CD4-positive, alpha-beta T cell (primary cell): ENCODE measurements around the gene CNTLN. TPM values are rescaled to one million over a fixed set of nuclear protein-coding genes. Genes with fewer than 3 reads are reported as not detected.

Source experiments
- ATAC-seq: fragments of 200-7000 bp; cut with Tn5 transposase; one replicate; pipeline ENCODE4 v1.10.0; 2022; ENCODE audit warnings: mild to moderate bottlenecking; ENCODE audit not compliant: poor library complexity
- CTCF ChIA-PET: fragments of 350-600 bp; sonication (Branson Sonifier 250); formaldehyde crosslinking; loops from one replicate; lab custom pipeline; 2021; ENCODE audit warnings: antibody characterized with exemption, inconsistent platforms; lab: Charles Lee
- POLR2A ChIA-PET: fragments of 350-600 bp; sonication (Branson Sonifier 250); formaldehyde crosslinking; loops from one replicate; lab custom pipeline; 2021; ENCODE audit warnings: antibody characterized with exemption, inconsistent platforms; lab: Charles Lee
- DNase-seq, 14 experiments: peaks; one replicate each; pipeline ENCODE4 v3.0.0-alpha.2; 2013 to 2020; ENCODE audit warnings: mixed read lengths in 2 of 14
- H3K27ac ChIP-seq, 2 donors: one replicate each; pipeline versions ENCODE4 v1.5.1 to v1.7.0; 2013; ENCODE audit warnings: low read length in 2 of 2, low read depth in 1 of 2, mild to moderate bottlenecking in 1 of 2
- H3K27me3 ChIP-seq, 2 experiments: 1 replicate in 1 of 2; 2 replicates in 1 of 2; pipeline versions ENCODE4 v1.6.1 to v1.7.0; 2013; ENCODE audit warnings: low read length in 2 of 2, control low read depth in 1 of 2, mild to moderate bottlenecking in 1 of 2, moderate library complexity in 1 of 2; ENCODE audit not compliant: insufficient read depth in 2 of 2, control insufficient read depth in 1 of 2
- H3K36me3 ChIP-seq: one replicate; pipeline ENCODE4 v1.6.1; 2013; ENCODE audit warnings: low read length, control low read depth; ENCODE audit not compliant: insufficient read depth
- H3K4me1 ChIP-seq: one replicate; pipeline ENCODE4 v1.6.1; 2013; ENCODE audit warnings: low read length, control low read depth; ENCODE audit not compliant: insufficient read depth
- H3K4me3 ChIP-seq: one replicate; pipeline ENCODE4 v1.5.1; 2013; ENCODE audit warnings: mild to moderate bottlenecking, low read length, moderate library complexity
- H3K9me3 ChIP-seq, 2 experiments: 1 replicate in 1 of 2; 2 replicates in 1 of 2; pipeline versions ENCODE4 v1.6.1 to v1.7.0; 2013; ENCODE audit warnings: low read length in 2 of 2, mild to moderate bottlenecking in 2 of 2, control low read depth in 1 of 2, moderate library complexity in 1 of 2; ENCODE audit not compliant: control insufficient read depth in 1 of 2, insufficient read depth in 1 of 2
- H3K27ac Mint-ChIP-seq: one replicate; pipeline ENCODE4 v1.8.0; 2020; ENCODE audit warnings: mixed read lengths
- H3K27me3 Mint-ChIP-seq: one replicate; pipeline ENCODE4 v1.8.0; 2021; ENCODE audit warnings: mixed read lengths
- H3K36me3 Mint-ChIP-seq: one replicate; pipeline ENCODE4 v1.8.0; 2021; ENCODE audit warnings: low read depth, mixed read lengths
- H3K4me1 Mint-ChIP-seq: one replicate; pipeline ENCODE4 v1.8.0; 2021; ENCODE audit warnings: low read depth, mixed read lengths
- H3K4me3 Mint-ChIP-seq: one replicate; pipeline ENCODE4 v1.8.0; 2020; ENCODE audit warnings: mild to moderate bottlenecking, mixed read lengths
- H3K9me3 Mint-ChIP-seq: one replicate; pipeline ENCODE4 v1.8.0; 2020; ENCODE audit warnings: mixed read lengths
- intact Hi-C, 2 experiments: fragments of 100-400 bp; cut with DNase I in 1 of 2; cut with micrococcal nuclease in 1 of 2; formaldehyde crosslinking; loops; one replicate each; pipeline versions ENCODE4 v1.15.1 to v1.9.0; 2023 to 2025; cut with DNase I, micrococcal nuclease
- total RNA-seq, 174 experiments: library from RNA in 2 of 174; stranded (reverse) in 2 of 174; gene quantifications; one replicate each; pipeline ENCODE4 v1.2.3 and lab custom pipeline; 2021 to 2026
- TF ChIP-seq, protein P1 (sequence below): fragments of 200-600 bp; IDR thresholded peaks from one replicate; pipeline ENCODE4 v1.8.0; 2022; ENCODE audit warnings: antibody characterized with exemption, mild to moderate bottlenecking

Gene CNTLN
- total RNA-seq, 2 experiments from 2014 or later, result 0.25 to 0.28 TPM

DNA sequence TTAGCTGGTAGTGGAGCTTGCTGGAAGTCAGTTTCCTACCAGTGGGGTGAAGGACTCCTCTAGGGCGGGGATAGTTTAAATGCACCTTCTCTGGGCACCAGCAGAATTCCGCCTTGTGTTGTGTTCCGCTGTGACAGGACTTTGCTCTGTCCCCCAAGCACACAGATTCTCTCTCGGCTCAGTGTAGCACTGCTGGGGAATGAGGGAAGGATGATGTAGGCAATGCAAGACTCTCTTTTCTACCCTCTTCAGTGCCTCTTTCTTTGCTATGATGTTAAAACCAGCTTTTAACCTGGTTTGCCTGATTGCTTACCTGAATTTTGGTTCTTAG lies 288.8 kb downstream of the CNTLN start:
- no peak overlapping the region for H3K27ac ChIP-seq
- Mint-ChIP-seq H3K27ac (no peak overlapping the region), H3K27me3 (no peaks in the 10 kb centered on the region), H3K4me1 (no peaks in the 10 kb centered on the region), H3K9me3 (no peaks in the 10 kb centered on the region), H3K36me3 (no peaks in the 10 kb centered on the region), H3K4me3 (no peak overlapping the region)
- no peaks in the 10 kb centered on the region for H3K9me3 ChIP-seq
- intact Hi-C loops, result no loop called here
- ChIA-PET POLR2A (no interaction called here), CTCF (interaction anchor here (0.6 kb wide), 1 partner anchor 15 kb away, joined by 3 read pairs; no protein-coding TSS in a partner anchor)
- no peak for DNase-seq
- no peaks in the 10 kb centered on the region for H3K4me1 ChIP-seq
- ATAC-seq, result no peak
- H3K4me3 ChIP-seq, result no peak overlapping the region
- TF ChIP-seq, protein P1, sequence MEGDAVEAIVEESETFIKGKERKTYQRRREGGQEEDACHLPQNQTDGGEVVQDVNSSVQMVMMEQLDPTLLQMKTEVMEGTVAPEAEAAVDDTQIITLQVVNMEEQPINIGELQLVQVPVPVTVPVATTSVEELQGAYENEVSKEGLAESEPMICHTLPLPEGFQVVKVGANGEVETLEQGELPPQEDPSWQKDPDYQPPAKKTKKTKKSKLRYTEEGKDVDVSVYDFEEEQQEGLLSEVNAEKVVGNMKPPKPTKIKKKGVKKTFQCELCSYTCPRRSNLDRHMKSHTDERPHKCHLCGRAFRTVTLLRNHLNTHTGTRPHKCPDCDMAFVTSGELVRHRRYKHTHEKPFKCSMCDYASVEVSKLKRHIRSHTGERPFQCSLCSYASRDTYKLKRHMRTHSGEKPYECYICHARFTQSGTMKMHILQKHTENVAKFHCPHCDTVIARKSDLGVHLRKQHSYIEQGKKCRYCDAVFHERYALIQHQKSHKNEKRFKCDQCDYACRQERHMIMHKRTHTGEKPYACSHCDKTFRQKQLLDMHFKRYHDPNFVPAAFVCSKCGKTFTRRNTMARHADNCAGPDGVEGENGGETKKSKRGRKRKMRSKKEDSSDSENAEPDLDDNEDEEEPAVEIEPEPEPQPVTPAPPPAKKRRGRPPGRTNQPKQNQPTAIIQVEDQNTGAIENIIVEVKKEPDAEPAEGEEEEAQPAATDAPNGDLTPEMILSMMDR, result no peak
- H3K36me3 ChIP-seq, result no peaks in the 10 kb centered on the region
- no peaks in the 10 kb centered on the region for H3K27me3 ChIP-seq

DNA sequence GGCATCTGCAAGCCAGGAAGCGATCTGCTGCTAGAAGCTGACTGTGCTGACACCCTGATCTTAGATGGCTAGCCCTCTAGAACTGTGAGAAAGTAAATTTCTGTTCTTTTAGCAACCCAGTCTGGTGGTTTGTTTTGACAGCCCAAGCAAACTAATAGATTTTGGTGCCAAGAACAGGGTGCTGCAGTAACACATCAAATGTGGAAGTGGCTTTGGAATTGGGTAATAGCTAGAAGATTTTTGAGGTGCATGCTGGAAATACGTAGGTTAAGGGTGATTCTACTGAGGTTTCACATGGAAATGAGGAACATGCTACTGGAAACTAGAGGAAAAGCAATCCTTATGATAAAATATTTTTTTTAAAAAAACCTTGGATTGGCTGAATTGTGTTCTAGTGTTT lies 290.5 kb downstream of the CNTLN start:
- intact Hi-C loops, result no loop called here
- Histone ChIP-seq H3K27me3 (no peaks in the 10 kb centered on the region), H3K4me1 (no peaks in the 10 kb centered on the region), H3K36me3 (no peaks in the 10 kb centered on the region), H3K27ac (no peak overlapping the region), H3K9me3 (no peaks in the 10 kb centered on the region), H3K4me3 (no peak overlapping the region)
- Mint-ChIP-seq H3K27ac (no peak overlapping the region), H3K27me3 (no peaks in the 10 kb centered on the region), H3K36me3 (no peaks in the 10 kb centered on the region), H3K4me3 (no peak overlapping the region), H3K9me3 (no peaks in the 10 kb centered on the region), H3K4me1 (no peaks in the 10 kb centered on the region)
- ChIA-PET CTCF (no interaction called here), POLR2A (no interaction called here)
- no peak for DNase-seq
- no peak for ATAC-seq
- TF ChIP-seq, protein P1, result no peak

DNA sequence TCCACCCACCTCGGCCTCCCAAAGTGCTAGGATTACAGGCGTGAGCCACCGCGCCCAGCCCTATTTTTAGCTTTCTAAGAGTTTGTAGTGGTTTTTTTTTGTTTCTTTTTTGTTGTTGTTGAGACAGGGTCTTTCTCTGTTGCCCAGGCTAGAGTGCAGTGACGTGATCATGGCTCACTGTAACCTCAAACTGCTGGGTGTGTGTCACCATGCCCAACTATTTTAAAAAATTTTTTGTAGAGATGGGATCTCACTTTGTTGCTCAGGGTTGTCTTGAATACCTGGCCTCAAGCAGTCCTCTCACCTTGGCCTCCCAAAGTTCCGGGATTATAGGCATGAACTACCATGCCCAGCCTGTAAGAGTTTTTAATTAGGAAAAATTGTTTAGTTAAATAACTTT lies 298.7 kb downstream of the CNTLN start:
- ATAC-seq, result no peak

More for the DNA sequence above, 298.7 kb downstream of the CNTLN start:
- H3K27me3 Mint-ChIP-seq, result no peaks in the 10 kb centered on the region
- ChIA-PET POLR2A (no interaction called here), CTCF (interaction anchor here (0.9 kb wide), 1 partner anchor 9 kb away, joined by 3 read pairs; no protein-coding TSS in a partner anchor)
- Histone ChIP-seq H3K4me3 (no peak overlapping the region), H3K27ac (no peak overlapping the region), H3K36me3 (no peaks in the 10 kb centered on the region), H3K9me3 (no peaks in the 10 kb centered on the region), H3K27me3 (no peaks in the 10 kb centered on the region), H3K4me1 (no peaks in the 10 kb centered on the region)
- no peak overlapping the region for H3K27ac Mint-ChIP-seq
- no peaks in the 10 kb centered on the region for H3K4me1 Mint-ChIP-seq
- TF ChIP-seq, protein P1, result no peak
- H3K4me3 Mint-ChIP-seq, result no peak overlapping the region
- H3K36me3 Mint-ChIP-seq, result no peaks in the 10 kb centered on the region
- H3K9me3 Mint-ChIP-seq, result peaks cover 1% of the 10 kb centered on the region
- no peak for DNase-seq
- intact Hi-C loops, result no loop called here
